HTERT RPE-1 (cell line): ENCODE results near the gene VANGL2.

Source experiments
- in situ Hi-C: fragments of 300-500 bp; cut with MboI; formaldehyde crosslinking; loops from 4 replicates; pipeline ENCODE4 v1.14.3; 2020; ENCODE audit warnings: low sequenced_read_pairs

VANGL2 gene

DNA sequence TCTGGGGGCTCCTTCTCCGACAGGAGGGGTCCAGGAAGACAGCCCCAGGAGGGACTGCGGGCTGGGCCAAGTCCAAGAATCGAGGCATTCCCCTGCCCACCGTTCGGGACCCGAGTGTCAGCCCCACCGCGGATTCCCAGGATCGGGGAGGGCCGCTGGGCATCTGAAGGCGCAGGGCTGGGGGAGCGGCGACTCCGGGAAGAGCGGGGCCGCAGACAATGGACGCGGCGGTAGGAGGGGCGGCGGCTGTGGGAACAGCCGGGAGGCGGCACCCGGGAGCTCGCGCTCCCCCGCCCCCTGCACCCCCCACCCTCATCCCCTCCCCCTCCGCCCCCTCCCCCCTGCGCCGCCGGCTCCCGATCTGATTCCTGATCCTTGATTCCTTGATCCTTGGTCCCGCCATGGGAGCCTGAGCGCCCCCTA, at the start of gene VANGL2:
VANGL2 (plus strand) TSS at position 342 of the 423 bp plus-strand sequence. CDS start 15,274 bp downstream, outside the sequence.
- in situ Hi-C loops, result no loop called here

DNA sequence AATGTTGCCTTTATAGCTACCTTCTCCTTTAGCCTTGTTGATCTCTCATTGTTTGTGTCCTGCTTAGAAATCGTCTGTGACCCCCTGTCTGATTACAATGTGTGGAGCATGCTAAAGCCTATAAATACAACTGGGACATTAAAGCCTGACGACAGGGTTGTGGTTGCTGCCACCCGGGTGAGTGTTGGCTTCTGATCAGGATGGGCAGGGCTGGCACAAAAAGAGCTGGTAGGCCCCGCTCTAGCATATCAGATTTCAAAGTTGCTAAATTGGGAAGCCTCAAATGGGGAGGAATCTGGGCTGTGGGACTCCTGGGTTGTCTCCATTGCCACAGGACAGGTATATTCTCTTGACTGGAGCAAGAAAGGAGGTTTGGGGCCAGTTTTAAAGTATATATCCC, 48.7 kb upstream of the VANGL2 start:
- in situ Hi-C loops, result no loop called here

GRCh38 chr1:160352555-160352954, 47.8 kb upstream of the VANGL2 start:
- in situ Hi-C loops, result no loop called here

DNA sequence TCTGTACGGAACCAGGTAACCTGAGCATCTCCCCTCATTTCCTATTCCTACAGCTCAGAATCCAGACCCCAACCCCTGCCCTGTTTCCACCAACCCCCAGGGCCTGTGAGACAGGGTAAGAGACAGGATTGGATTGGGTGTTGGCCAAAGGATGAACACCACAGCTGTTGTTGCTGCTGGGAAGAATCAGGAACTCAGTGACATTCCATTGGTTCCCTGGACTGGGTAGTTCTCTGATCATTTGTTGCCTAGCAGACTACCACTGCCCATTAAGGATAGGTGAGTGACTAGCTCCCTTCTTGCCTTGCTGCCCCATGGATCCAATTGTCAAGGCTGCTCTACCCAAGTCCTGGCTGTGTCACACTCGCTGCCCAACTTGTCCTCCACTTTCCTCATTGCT, 47.1 kb upstream of the VANGL2 start:
- in situ Hi-C loops, result no loop called here

DNA sequence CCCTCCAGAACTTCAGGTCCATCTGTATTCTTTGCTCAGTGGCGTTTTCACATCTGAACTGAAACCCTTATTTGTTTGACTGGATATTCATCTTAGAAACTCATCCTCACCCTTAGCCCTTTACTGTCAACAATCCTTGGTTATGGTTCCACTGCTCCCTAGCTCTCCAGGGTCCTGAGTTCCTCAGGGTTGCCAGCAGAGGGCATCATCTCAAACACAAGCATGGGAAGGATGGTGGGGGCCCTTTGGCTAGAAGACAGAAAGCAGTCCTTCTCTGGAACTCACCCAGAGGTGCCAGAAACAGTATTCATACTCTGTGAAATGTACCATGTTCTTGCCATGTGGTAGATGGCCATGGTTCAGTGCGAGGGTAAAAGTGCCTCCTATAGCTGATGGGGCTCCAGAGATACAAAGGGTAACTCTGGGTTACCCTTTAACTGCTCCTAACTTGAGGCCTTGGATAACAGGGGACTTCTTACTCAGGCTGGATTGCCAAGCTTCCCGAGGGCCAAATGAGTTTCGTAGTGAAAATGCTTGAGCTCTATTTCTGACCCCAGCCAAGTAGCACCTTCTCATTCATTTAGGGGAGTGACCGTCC, 45.9 kb upstream of the VANGL2 start:
- in situ Hi-C loops, result no loop called here

DNA sequence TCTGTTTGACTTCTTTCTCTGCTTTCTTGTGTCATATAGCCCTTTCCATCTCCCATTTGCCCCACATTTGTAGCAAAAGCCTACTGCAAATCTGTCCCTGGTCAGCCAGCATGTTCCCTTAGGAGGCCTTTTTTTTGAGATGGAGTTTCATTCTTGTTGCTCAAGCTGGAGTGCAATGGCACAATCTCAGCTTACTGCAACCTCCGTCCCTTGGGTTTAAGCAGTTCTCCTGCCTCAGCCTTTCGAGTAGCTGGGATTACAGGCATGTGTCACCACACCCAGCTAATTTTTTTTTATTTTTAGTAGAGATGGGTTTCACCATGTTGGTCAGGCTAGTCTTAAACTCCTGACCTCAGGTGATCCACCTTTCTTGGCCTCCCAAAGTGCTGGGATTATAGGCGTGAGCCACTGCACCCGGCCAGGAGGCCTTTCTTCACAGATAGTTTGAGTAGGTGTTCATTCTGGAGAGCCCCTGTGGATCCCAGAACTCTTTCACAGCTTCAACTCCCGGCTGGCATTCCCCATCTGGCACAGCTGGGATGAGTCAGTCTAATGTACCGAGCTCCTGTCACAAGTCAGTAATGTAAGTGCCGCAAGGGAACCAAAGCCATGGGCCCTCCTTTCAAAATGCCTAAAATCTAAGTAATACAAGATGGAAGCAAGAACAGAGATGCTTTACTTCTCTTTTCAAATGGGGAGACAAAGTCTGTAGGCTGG, 42.9 kb upstream of the VANGL2 start:
- in situ Hi-C loops, result no loop called here

DNA sequence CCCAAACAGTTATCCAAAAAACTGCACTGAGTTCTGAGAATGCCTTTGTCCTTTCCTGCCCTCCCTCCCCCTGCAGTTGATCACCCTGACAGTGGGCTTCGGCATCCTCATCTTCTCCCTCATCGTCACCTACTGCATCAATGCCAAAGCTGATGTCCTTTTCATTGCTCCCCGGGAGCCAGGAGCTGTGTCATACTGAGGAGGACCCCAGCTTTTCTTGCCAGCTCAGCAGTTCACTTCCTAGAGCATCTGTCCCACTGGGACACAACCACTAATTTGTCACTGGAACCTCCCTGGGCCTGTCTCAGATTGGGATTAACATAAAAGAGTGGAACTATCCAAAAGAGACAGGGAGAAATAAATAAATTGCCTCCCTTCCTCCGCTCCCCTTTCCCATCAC, 42.3 kb upstream of the VANGL2 start:
- in situ Hi-C loops, result no loop called here

GRCh38 chr1:160359559-160360226, 40.7 kb upstream of the VANGL2 start:
- in situ Hi-C loops, result no loop called here

DNA sequence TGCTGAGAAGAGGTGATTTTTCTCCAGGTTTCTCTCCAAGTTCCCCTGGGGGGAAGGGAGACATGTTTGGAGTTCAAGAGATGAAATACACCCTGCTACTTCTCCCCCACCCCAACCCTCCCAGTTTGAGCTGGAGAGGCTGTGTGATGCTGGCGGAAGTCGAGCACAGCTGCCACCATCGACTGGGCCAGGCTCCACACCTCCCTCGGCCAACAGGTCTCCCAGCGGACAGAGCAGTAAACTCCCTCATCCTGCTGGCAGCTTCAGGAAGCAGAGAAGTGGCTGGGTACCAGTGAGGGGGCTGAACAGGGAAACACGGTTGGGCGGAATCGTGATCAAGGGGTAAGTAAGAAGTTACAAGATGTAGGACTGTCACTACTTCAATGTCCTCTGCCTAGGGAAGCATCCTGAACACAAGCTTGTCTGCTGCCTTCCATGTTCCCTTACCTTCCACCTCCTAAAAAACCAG, 40.1 kb upstream of the VANGL2 start:
- in situ Hi-C loops, result no loop called here

- in situ Hi-C loops, result no loop called here
Measured at GRCh38 chr1:160361199-160361598, 39.2 kb upstream of the VANGL2 start.

GRCh38 chr1:160361814-160362167, 38.6 kb upstream of the VANGL2 start:
- in situ Hi-C loops, result no loop called here

- in situ Hi-C loops, result no loop called here
Measured at GRCh38 chr1:160362168-160362957, 38.0 kb upstream of the VANGL2 start.

DNA sequence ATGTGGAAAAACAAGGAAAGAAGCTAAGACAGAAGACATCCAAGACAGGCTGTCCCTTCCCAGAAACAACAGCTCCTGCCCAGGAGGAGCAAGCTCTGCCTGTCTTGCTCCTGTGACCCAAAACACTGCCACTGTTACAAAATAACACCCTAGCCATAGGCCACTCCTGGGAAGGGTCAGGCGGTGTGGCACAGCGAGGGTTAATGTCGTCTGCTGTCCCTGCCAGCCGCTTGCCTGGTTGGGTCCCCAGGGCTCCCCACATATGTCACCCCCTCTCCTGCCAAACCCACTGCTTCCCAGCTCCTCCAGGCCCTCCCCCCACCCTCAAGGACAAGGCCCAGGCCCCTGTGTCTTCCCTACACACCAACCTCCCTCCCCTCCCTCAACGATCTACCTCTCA, 37.4 kb upstream of the VANGL2 start:
- in situ Hi-C loops, result no loop called here

- in situ Hi-C loops, result no loop called here
Measured at GRCh38 chr1:160363951-160364735, 36.2 kb upstream of the VANGL2 start.

DNA sequence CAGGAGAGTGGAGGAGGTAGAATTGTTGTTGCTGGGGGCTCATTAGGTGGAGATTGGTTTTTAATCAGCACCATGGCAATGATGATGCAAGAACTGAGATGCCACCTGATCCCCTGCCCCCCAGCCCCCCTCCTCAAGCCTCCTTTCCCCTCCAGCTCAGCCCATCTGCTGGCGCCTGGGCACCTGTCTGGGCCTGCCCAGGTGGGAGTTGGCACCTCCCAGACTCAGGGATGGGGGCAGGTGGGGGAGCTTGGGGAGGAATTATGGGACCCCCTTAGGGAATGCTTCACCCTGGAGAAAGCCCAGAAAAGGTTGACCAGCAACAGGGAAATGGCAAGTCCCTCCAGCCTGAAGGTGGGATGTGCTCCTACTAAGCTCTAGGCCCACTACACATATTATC, 35.0 kb upstream of the VANGL2 start:
- in situ Hi-C loops, result no loop called here

DNA sequence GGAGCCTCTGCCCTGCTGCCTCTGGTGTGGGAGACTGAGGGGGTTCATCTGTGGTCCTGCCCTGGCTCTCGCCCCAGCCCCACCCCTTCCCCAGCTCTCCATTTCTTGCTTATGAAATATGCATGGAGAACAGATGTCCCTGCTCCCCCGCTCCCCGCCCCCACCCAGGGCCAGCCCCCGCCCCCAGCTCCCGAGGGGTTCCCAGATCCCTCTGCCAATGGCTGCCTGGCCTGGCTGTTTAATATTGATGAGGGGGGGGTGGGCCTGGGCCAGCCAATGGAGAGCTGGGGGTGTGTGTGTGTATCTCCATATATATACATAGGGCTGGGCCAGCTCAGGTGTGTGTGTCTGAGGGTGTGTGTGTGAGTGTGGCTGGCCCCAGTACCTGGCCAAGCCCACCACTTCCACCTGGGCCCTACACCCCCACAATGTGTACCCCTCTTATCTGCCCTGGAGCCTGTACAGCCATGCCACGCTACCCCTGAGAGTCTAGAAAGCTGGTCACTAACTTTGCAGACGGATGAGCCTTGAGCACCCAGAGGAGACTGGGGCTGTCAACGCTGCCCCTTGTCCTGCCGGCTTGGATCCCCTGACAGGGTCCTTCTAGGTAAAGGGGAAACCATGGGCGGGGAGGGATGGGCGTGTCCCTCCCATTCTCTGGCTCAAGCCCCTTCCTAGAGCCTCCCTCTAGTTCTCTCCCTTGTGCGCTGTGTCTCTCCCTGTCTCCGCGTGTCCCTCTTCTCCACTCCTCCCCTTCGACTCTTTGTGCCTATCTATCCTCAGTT, 33.4 kb upstream of the VANGL2 start, which contains the start of gene NHLH1:
NHLH1 (plus strand) TSS at position 341 of the 785 bp plus-strand sequence. CDS start 3,661 bp downstream, outside the sequence.
- in situ Hi-C loops, result no loop called here

- in situ Hi-C loops, result no loop called here
Measured at GRCh38 chr1:160367516-160367900, 32.9 kb upstream of the VANGL2 start.

DNA sequence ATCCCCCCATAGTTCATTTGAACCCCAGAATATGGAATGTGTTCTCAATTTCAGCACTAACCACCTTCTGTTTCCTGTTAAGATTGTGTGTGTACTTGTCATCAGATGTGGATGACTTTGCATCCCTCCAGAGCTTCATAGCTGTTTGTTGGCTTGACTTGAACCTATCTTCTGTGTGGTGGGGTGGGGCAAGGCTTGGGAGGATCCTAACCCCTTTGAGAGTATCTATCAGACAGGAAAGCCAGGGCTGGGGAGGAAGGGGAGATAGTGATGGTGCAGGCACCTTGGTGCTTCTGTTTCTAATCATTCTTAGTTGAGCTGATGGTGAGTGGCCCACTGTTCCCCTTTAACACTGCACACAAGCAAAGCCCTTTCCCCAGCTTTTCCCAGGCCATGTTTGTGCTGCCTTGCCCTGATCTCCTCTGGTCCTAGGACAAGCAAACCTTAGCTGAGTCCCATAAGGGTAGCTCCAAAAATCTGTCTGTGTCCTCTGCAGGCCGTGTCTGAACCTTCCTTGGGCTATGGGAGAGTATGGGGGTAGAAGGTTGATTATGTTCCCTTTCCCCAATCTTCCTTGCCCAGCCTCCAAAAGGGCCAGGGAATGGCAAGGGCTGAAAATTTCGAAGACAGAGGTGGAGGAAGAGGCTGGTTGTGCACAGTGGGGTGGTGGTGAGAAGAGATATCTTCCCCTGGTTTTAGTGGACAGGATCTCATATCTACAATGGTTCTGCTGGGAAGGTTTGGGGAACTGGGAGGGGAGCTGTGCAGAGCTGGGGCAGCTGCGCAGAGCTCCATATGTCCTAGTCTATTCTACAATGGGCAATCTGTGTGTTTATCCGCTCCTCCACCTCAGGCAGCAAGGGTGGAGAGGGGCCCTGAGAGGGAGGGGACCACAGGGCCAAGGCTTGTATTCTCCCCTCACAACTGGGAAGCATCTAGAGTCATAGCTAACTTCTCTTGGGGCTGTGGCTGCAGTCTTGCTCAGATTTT, 32.1 kb upstream of the VANGL2 start:
- in situ Hi-C loops, result no loop called here
